ENCODE measurements around the gene NKAIN2.

The NKAIN2 gene

GRCh38 chr6:124040655-124041054 lies 237.0 kb downstream of the NKAIN2 start:
- DNase-seq, result no peak

- no peak for DNase-seq
These were observed 248.5 kb downstream of the NKAIN2 start for GRCh38 chr6:124052120-124052519.

GRCh38 chr6:124053315-124053714 lies 249.7 kb downstream of the NKAIN2 start:
- DNase-seq, result no peak

- DNase-seq, result no peak
These were observed 250.4 kb downstream of the NKAIN2 start for GRCh38 chr6:124054034-124054433.

- no peak for DNase-seq
These were observed 251.7 kb downstream of the NKAIN2 start for GRCh38 chr6:124055395-124055794.

- no peak for DNase-seq
These were observed 252.3 kb downstream of the NKAIN2 start for GRCh38 chr6:124055963-124056362.

GRCh38 chr6:124056407-124057334 lies 253.0 kb downstream of the NKAIN2 start:
- DNase-seq, result no peak

GRCh38 chr6:124057461-124057860 lies 253.8 kb downstream of the NKAIN2 start:
- DNase-seq, result no peak

- DNase-seq, result no peak
These were observed 260.9 kb downstream of the NKAIN2 start for GRCh38 chr6:124064317-124065113.

- DNase-seq, result no peak
These were observed 262.6 kb downstream of the NKAIN2 start for GRCh38 chr6:124066269-124066668.

GRCh38 chr6:124066946-124067552 lies 263.4 kb downstream of the NKAIN2 start:
- no peak for DNase-seq

GRCh38 chr6:124069230-124069950 lies 265.7 kb downstream of the NKAIN2 start:
- DNase-seq, result no peak

GRCh38 chr6:124073021-124073420 lies 269.4 kb downstream of the NKAIN2 start:
- DNase-seq, result no peak

GRCh38 chr6:124073820-124074587 lies 270.3 kb downstream of the NKAIN2 start:
- DNase-seq, result no peak

GRCh38 chr6:124074606-124075005 lies 270.9 kb downstream of the NKAIN2 start:
- DNase-seq, result no peak

GRCh38 chr6:124076336-124077048 lies 272.8 kb downstream of the NKAIN2 start:
- no peak for DNase-seq

- DNase-seq, result no peak
These were observed 274.5 kb downstream of the NKAIN2 start for GRCh38 chr6:124078169-124078568.

GRCh38 chr6:124080483-124080882 lies 276.8 kb downstream of the NKAIN2 start:
- no peak for DNase-seq

- DNase-seq, result no peak
These were observed 286.8 kb downstream of the NKAIN2 start for GRCh38 chr6:124090491-124090890.

GRCh38 chr6:124099520-124099919 lies 295.9 kb downstream of the NKAIN2 start:
- DNase-seq, result no peak

GRCh38 chr6:124110514-124110913 lies 306.8 kb downstream of the NKAIN2 start:
- no peak for DNase-seq

All from Kasumi-1 (cell line).